Panc1 (cell line): Measurements from ENCODE around the gene GATC. TPM values are rescaled to one million over a fixed set of nuclear protein-coding genes. Genes with fewer than 3 reads are reported as not detected.

Experiments
- ATAC-seq: fragments of 200-7000 bp; cut with Tn5 transposase; 2 replicates; pipeline ENCODE4 v1.9.1; 2020; ENCODE audit warnings: mild to moderate bottlenecking, moderate library complexity
- BruUV-seq: library from RNA; stranded (reverse); fragments of 400-500 nt; replicated peaks from 2 replicates; lab custom pipeline; 2021; lab: Mats Ljungman, UMichigan
- CTCF ChIA-PET: fragments of 300-600 bp; sonication (Branson Sonifier 250); formaldehyde crosslinking; loops from one replicate; lab custom pipeline; 2022; ENCODE audit warnings: antibody characterized with exemption; lab: Charles Lee
- POLR2A ChIA-PET: fragments of 300-600 bp; sonication (Branson Sonifier 250); formaldehyde crosslinking; loops from one replicate; lab custom pipeline; 2022; ENCODE audit warnings: antibody characterized with exemption; lab: Charles Lee
- DNase-seq: peaks from one replicate; pipeline ENCODE4 v3.0.0-alpha.2; 2010; ENCODE audit warnings: low read depth, low spot score
- H3K27ac ChIP-seq: 2 replicates; pipeline ENCODE4 v1.5.1; 2011; ENCODE audit warnings: mild to moderate bottlenecking, low read length, inconsistent platforms
- H3K27me3 ChIP-seq: fragments of 200-500 bp; sonication (Bioruptor generic); 2 replicates; pipeline ENCODE4 v1.6.0; 2014; ENCODE audit warnings: low read length, inconsistent platforms; ENCODE audit not compliant: control insufficient read depth, insufficient read depth
- H3K36me3 ChIP-seq: fragments of 200-500 bp; sonication (Bioruptor generic); 2 replicates; pipeline ENCODE4 v1.5.1; 2014; ENCODE audit warnings: inconsistent platforms, mild to moderate bottlenecking, low read length, moderate library complexity; ENCODE audit not compliant: control insufficient read depth, insufficient read depth
- H3K4me1 ChIP-seq: 2 replicates; pipeline ENCODE4 v1.5.1; 2011; ENCODE audit warnings: inconsistent platforms, mild to moderate bottlenecking, low read length, moderate library complexity; ENCODE audit not compliant: control insufficient read depth, insufficient read depth
- H3K4me3 ChIP-seq, 2 experiments: 2 replicates each; pipeline ENCODE4 v1.5.1; 2011 to 2012; ENCODE audit warnings: low read depth in 2 of 2, low read length in 2 of 2, mild to moderate bottlenecking in 2 of 2, inconsistent platforms in 1 of 2, moderate library complexity in 1 of 2
- H3K9me3 ChIP-seq: fragments of 200-500 bp; sonication (Bioruptor generic); 2 replicates; pipeline ENCODE4 v1.5.1; 2014; ENCODE audit warnings: low read depth, mild to moderate bottlenecking, inconsistent platforms, low read length, moderate library complexity; ENCODE audit not compliant: control insufficient read depth, insufficient read depth
- CTCF ChIP-seq: fragments of 450-650 bp; IDR thresholded peaks from 2 replicates; pipeline ENCODE4 v1.5.1; 2017; ENCODE audit warnings: mild to moderate bottlenecking
- POLR2AphosphoS5 ChIP-seq: IDR thresholded peaks from 2 replicates; pipeline ENCODE4 v1.6.1; 2012; ENCODE audit warnings: mild to moderate bottlenecking, low read depth, low read length, moderate library complexity
- REST ChIP-seq, 2 experiments: IDR thresholded peaks; 2 replicates each; pipeline ENCODE4 v1.6.1; 2011 to 2012; ENCODE audit warnings: low read depth in 2 of 2, control low read depth in 1 of 2, low read length in 1 of 2, mild to moderate bottlenecking in 1 of 2, moderate library complexity in 1 of 2; ENCODE audit not compliant: insufficient read depth in 1 of 2
- SIN3A ChIP-seq: IDR thresholded peaks from 2 replicates; pipeline ENCODE4 v1.6.1; 2012; ENCODE audit warnings: low read depth, mild to moderate bottlenecking, low read length, moderate library complexity, borderline replicate concordance; ENCODE audit not compliant: insufficient read depth
- TCF7L2 ChIP-seq: IDR thresholded peaks from 2 replicates; pipeline ENCODE4 v1.6.1; 2011; ENCODE audit warnings: mild to moderate bottlenecking, low read depth, low read length, inconsistent platforms
- in situ Hi-C: cut with HindIII; loops from 2 replicates; pipeline ENCODE4 v1.10.0; 2016; ENCODE audit warnings: low sequenced_read_pairs, low pct_unique_long_range_greater_than_20kb
- intact Hi-C: fragments of 100-400 bp; cut with micrococcal nuclease; formaldehyde crosslinking; loops from one replicate; pipeline ENCODE4 v1.10.0; 2022; ENCODE audit not compliant: unreplicated experiment
- total RNA-seq: library from RNA; stranded (reverse); gene quantifications from one replicate; pipeline ENCODE4 v1.2.1, GENCODE V29; 2021; ENCODE audit not compliant: unreplicated experiment

Gene GATC
- total RNA-seq, 1 experiment from 2014 or later = 34.7 TPM

GRCh38 chr12:120417917-120418580 lies 28.2 kb upstream of the GATC start:
- in situ Hi-C loops (no loop called here), intact Hi-C loops (no loop called here)
- POLR2A ChIA-PET = interaction anchor here (0.6 kb wide), 1 partner anchor 127 kb away, joined by 14 read pairs; the partner anchor contains the start of gene RNU4-2
- no TSS peak for BruUV-seq
- no peaks in the 10 kb centered on the region for H3K9me3 ChIP-seq
- H3K27me3 ChIP-seq = no peaks in the 10 kb centered on the region
- no peak for TF ChIP-seq CTCF
- TF ChIP-seq POLR2AphosphoS5 = no peak
- TF ChIP-seq REST (IDR thresholded peaks at IDR 0.05; ENCODE audit: insufficient read depth in 1 of 2, low read depth in 2 of 2, low read length in 1 of 2) = no peak
- TF ChIP-seq TCF7L2 = no peak
- no peak for TF ChIP-seq SIN3A
- DNase-seq = no peak
- no peak overlapping the region for H3K27ac ChIP-seq
- CTCF ChIA-PET = no interaction called here
- H3K36me3 ChIP-seq = no peaks in the 10 kb centered on the region
- H3K4me1 ChIP-seq = no peaks in the 10 kb centered on the region
- ATAC-seq = no peak
- no peak overlapping the region for H3K4me3 ChIP-seq

GRCh38 chr12:120421701-120422100 lies 24.5 kb upstream of the GATC start:
- intact Hi-C loops = no loop called here

More at GRCh38 chr12:120421701-120422100, 24.5 kb upstream of the GATC start:
- no peaks in the 10 kb centered on the region for H3K4me1 ChIP-seq
- H3K27me3 ChIP-seq = no peaks in the 10 kb centered on the region
- H3K4me3 ChIP-seq = no peak overlapping the region
- no peak for TF ChIP-seq REST (IDR thresholded peaks at IDR 0.05; ENCODE audit: insufficient read depth in 1 of 2, low read depth in 2 of 2, low read length in 1 of 2)
- TF ChIP-seq SIN3A = no peak
- no peak for TF ChIP-seq POLR2AphosphoS5
- no peak for TF ChIP-seq CTCF
- no peak for TF ChIP-seq TCF7L2
- no TSS peak for BruUV-seq
- POLR2A ChIA-PET = interaction anchor here (0.6 kb wide), 1 partner anchor 130 kb away, joined by 5 read pairs; the partner anchor contains the start of gene RNU4-2
- H3K27ac ChIP-seq = no peak overlapping the region
- DNase-seq (no peak), ATAC-seq (no peak)
- H3K9me3 ChIP-seq = no peaks in the 10 kb centered on the region
- CTCF ChIA-PET = no interaction called here
- H3K36me3 ChIP-seq = no peaks in the 10 kb centered on the region
- in situ Hi-C loops = no loop called here
